SK-N-SH (cell line): ENCODE data around the gene UCHL5. TPM values are rescaled to one million over a fixed set of nuclear protein-coding genes. Genes with fewer than 3 reads are reported as not detected.

ENCODE experiments used
- CTCF ChIA-PET: fragments of 300-600, 350-600 bp; formaldehyde crosslinking; extraction: SDS; loops from one replicate; lab custom pipeline; 2021; lab: Yijun Ruan, JAX
- POLR2A ChIA-PET: fragments of 350-600 bp; sonication (Branson Sonifier 250); formaldehyde crosslinking; extraction: SDS; loops from one replicate; lab custom pipeline; 2020; ENCODE audit warnings: antibody characterized with exemption, inconsistent platforms; lab: Yijun Ruan, JAX
- DNase-seq: peaks from one replicate; pipeline ENCODE4 v3.0.0; 2012
- H2AFZ ChIP-seq: fragments of 200-600 bp; sonication (generic); 2 replicates; pipeline ENCODE4 v1.8.1; 2016; ENCODE audit warnings: antibody characterized with exemption, mild to moderate bottlenecking, low read depth
- H3F3A ChIP-seq: fragments of 200-600 bp; sonication (generic); replicated peaks from 2 replicates; pipeline ENCODE3; 2016; ENCODE audit warnings: antibody characterized with exemption, mild to moderate bottlenecking; ENCODE audit not compliant: insufficient read depth
- H3K27ac ChIP-seq, 2 experiments: fragments of 200-500 bp in 1 of 2; fragments of 200-600 bp in 1 of 2; sonication (Bioruptor generic) in 1 of 2; sonication (generic), shearing (Covaris generic) in 1 of 2; 2 replicates each; pipeline versions ENCODE4 v1.5.1 to v1.6.1; 2014 to 2016; ENCODE audit warnings: low read depth in 2 of 2, inconsistent platforms in 1 of 2, low read length in 1 of 2, mild to moderate bottlenecking in 1 of 2, mixed read lengths in 1 of 2
- H3K27me3 ChIP-seq: fragments of 200-600 bp; sonication (generic), shearing (Covaris generic); 2 replicates; pipeline ENCODE4 v1.6.1; 2016; ENCODE audit warnings: mixed run types; ENCODE audit not compliant: insufficient read depth
- H3K36me3 ChIP-seq, 2 experiments: fragments of 200-500 bp in 1 of 2; fragments of 200-600 bp in 1 of 2; sonication (Bioruptor generic) in 1 of 2; sonication (generic) in 1 of 2; replicated peaks in 1 of 2; 2 replicates each; pipeline versions ENCODE3 to v1.5.1; 2014 to 2016; ENCODE audit warnings: low read length in 1 of 2, mild to moderate bottlenecking in 1 of 2; ENCODE audit not compliant: insufficient read depth in 2 of 2, control insufficient read depth in 1 of 2
- H3K4me1 ChIP-seq, 2 experiments: fragments of 200-500 bp in 1 of 2; fragments of 200-600 bp in 1 of 2; sonication (Bioruptor generic) in 1 of 2; sonication (generic), shearing (Covaris generic) in 1 of 2; 2 replicates each; pipeline versions ENCODE4 v1.5.1 to v1.6.1; 2014 to 2016; ENCODE audit warnings: low read depth in 1 of 2, low read length in 1 of 2, mixed run types in 1 of 2; ENCODE audit not compliant: insufficient read depth in 2 of 2, control insufficient read depth in 1 of 2
- H3K4me2 ChIP-seq: fragments of 200-600 bp; sonication (generic), shearing (Covaris generic); 2 replicates; pipeline ENCODE4 v1.6.1; 2017; ENCODE audit warnings: mixed run types
- H3K4me3 ChIP-seq, 2 experiments: fragments of 200-500 bp in 1 of 2; fragments of 200-600 bp in 1 of 2; sonication (Bioruptor generic) in 1 of 2; sonication (generic), shearing (Covaris generic) in 1 of 2; 2 replicates each; pipeline versions ENCODE4 v1.5.1 to v1.8.1; 2014 to 2016; ENCODE audit warnings: low read depth in 2 of 2, inconsistent platforms in 1 of 2, low read length in 1 of 2, mild to moderate bottlenecking in 1 of 2, mixed read lengths in 1 of 2, moderate library complexity in 1 of 2
- H3K79me2 ChIP-seq: fragments of 200-600 bp; sonication (generic); 2 replicates; pipeline ENCODE4 v1.8.1; 2017; ENCODE audit warnings: mild to moderate bottlenecking; ENCODE audit not compliant: insufficient read depth
- H3K9ac ChIP-seq: fragments of 200-600 bp; sonication (generic); 2 replicates; pipeline ENCODE4 v1.6.1; 2017; ENCODE audit warnings: mixed run types
- H3K9me2 ChIP-seq: fragments of 200-600 bp; sonication (generic); 2 replicates; pipeline ENCODE4 v1.6.1; 2017; ENCODE audit warnings: mixed run types
- H3K9me3 ChIP-seq: fragments of 200-600 bp; sonication (generic); 2 replicates; pipeline ENCODE4 v1.6.1; 2017; ENCODE audit warnings: mixed run types, mild to moderate bottlenecking, moderate library complexity
- H4K20me1 ChIP-seq: fragments of 200-600 bp; sonication (generic); 2 replicates; pipeline ENCODE4 v1.6.1; 2017; ENCODE audit warnings: mild to moderate bottlenecking, mixed run types; ENCODE audit not compliant: insufficient read depth
- CTCF ChIP-seq: fragments of 200-600 bp; sonication (generic); IDR thresholded peaks from 2 replicates; pipeline ENCODE4 v1.6.1; 2017; ENCODE audit warnings: antibody characterized with exemption, mild to moderate bottlenecking, moderate library complexity
- ELF1 ChIP-seq: IDR thresholded peaks from 2 replicates; pipeline ENCODE4 v1.4.0; 2012
- FOSL2 ChIP-seq: IDR thresholded peaks from 2 replicates; pipeline ENCODE4 v1.4.0; 2012; ENCODE audit warnings: low read depth, mild to moderate bottlenecking, moderate library complexity, borderline replicate concordance
- FOXJ3 ChIP-seq: sonication (generic); formaldehyde crosslinking; IDR thresholded peaks from 2 replicates; pipeline ENCODE4 v1.5.1; 2020; ENCODE audit warnings: mild to moderate bottlenecking, missing genetic modification reagents
- JUND ChIP-seq: IDR thresholded peaks from 2 replicates; pipeline ENCODE4 v1.4.0; 2012
- MXI1 ChIP-seq: IDR thresholded peaks from 2 replicates; pipeline ENCODE4 v1.6.1; 2012; ENCODE audit warnings: mild to moderate bottlenecking, low read depth, low read length, improper control_type of control experiment
- NFIC ChIP-seq: IDR thresholded peaks from 2 replicates; pipeline ENCODE4 v1.4.0; 2012; ENCODE audit warnings: borderline replicate concordance
- NRF1 ChIP-seq: IDR thresholded peaks from 2 replicates; pipeline ENCODE4 v1.6.1; 2012; ENCODE audit warnings: low read depth, mild to moderate bottlenecking, low read length
- TAF1 ChIP-seq: IDR thresholded peaks from 2 replicates; pipeline ENCODE4 v1.6.1; 2012; ENCODE audit warnings: low read depth, mild to moderate bottlenecking, low read length, moderate library complexity, borderline replicate concordance
- WGBS: methylation state at CpG from one replicate; pipeline ENCODE4 v1.1.6; 2017; ENCODE audit warnings: low lambda C conversion rate; 5-methylcytosine and 5-hydroxymethylcytosine counted together
- polyA plus RNA-seq, 3 experiments: library from polyadenylated mRNA; depleted of rRNA; stranded (reverse); fragments of >200 nt; gene quantifications; 2 replicates each; pipeline ENCODE4 v1.2.3, GENCODE V29; 2012

Gene UCHL5
- polyA plus RNA-seq, 1 of the 3 experiments (the other 2 are of a cell fraction), result 14.9 TPM

GRCh38 chr1:193009501-193009900 lies 49.7 kb downstream of the UCHL5 start:
- over 99% methylated on average over 3 of the region's 3 CpGs for WGBS
- DNase-seq, result no peak
- H3K4me1 ChIP-seq, result peaks cover 0 to 3% of the 10 kb centered on the region in 2 experiments; a peak in 3 of 4 replicates
- H3K9ac ChIP-seq, result no peak overlapping the region
- H3K9me2 ChIP-seq, result no peaks in the 10 kb centered on the region
- POLR2A ChIA-PET, result no interaction called here
- no peak overlapping the region for H3K4me2 ChIP-seq
- H2AFZ ChIP-seq, result no peak overlapping the region
- peaks cover 0 to 5% of the 10 kb centered on the region in 2 experiments for H3K36me3 ChIP-seq
- TF ChIP-seq NRF1, result no peak
- no peaks in the 10 kb centered on the region for H3K79me2 ChIP-seq
- no peaks in the 10 kb centered on the region for H3K27me3 ChIP-seq
- H3K27ac ChIP-seq, result no peak overlapping the region
- no peaks in the 10 kb centered on the region for H3F3A ChIP-seq
- H4K20me1 ChIP-seq, result no peaks in the 10 kb centered on the region
- H3K9me3 ChIP-seq, result 0 out of 2 replicates have a peak, but pooled peaks cover 1% of the 10 kb centered on the region
- no peak overlapping the region for H3K4me3 ChIP-seq
- CTCF ChIA-PET, result interaction anchor here (1.1 to 1.6 kb wide), 4 partner anchors 10 to 535 kb away, joined by 3 to 14 read pairs (median 4); no protein-coding TSS in a partner anchor

DNA sequence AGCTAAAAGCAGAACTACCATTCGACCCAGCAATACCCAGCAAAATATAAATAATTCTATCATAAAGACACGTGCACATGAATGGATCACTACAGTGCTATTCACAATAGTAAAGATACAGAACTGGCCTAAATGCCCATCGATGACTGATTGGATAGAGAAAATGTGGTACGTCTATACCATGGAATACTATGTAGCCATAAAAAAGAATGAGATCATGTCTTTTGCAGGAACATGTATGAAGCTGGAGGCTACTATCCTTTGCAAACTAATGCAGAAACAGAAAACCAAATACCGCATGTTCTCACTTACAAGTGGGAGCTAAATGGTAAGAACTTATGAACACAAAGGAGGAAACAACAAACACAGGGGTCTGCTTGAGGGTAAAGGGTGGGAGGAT lies 53.4 kb downstream of the UCHL5 start:
- Histone ChIP-seq H3K9ac (no peak overlapping the region), H3K27me3 (no peaks in the 10 kb centered on the region), H3K9me3 (0 out of 2 replicates have a peak, but pooled peaks cover 5% of the 10 kb centered on the region), H3F3A (no peaks in the 10 kb centered on the region), H3K36me3 (peaks cover 0 to 14% of the 10 kb centered on the region in 2 experiments), H3K9me2 (no peaks in the 10 kb centered on the region), H3K4me3 (no peak overlapping the region), H3K27ac (no peak overlapping the region), H3K4me2 (no peak overlapping the region), H4K20me1 (no peaks in the 10 kb centered on the region), H3K4me1 (no peaks in the 10 kb centered on the region), H3K79me2 (no peaks in the 10 kb centered on the region), H2AFZ (no peak overlapping the region)
- WGBS, result 93% methylated on average over 5 of the region's 5 CpGs
- POLR2A ChIA-PET, result no interaction called here
- CTCF ChIA-PET, result interaction anchor here (0.7 to 1.4 kb wide), 3 partner anchors 14 to 532 kb away, joined by 3 read pairs; no protein-coding TSS in a partner anchor
- TF ChIP-seq JUND (no peak), MXI1 (no peak), FOXJ3 (CRISPR knock-in tag) (no peak), NFIC (no peak)
- no peak for DNase-seq

- Histone ChIP-seq H3F3A (no peaks in the 10 kb centered on the region), H4K20me1 (no peaks in the 10 kb centered on the region), H3K4me3 (no peak overlapping the region), H3K9me3 (no peaks in the 10 kb centered on the region), H3K27ac (no peak overlapping the region), H3K4me1 (no peaks in the 10 kb centered on the region), H3K36me3 (peaks cover 3 to 23% of the 10 kb centered on the region in 2 experiments), H3K9me2 (no peaks in the 10 kb centered on the region), H3K27me3 (no peaks in the 10 kb centered on the region), H3K9ac (no peak overlapping the region), H3K79me2 (no peaks in the 10 kb centered on the region), H2AFZ (no peak overlapping the region), H3K4me2 (no peak overlapping the region)
- POLR2A ChIA-PET, result no interaction called here
- no peak for DNase-seq
- WGBS, result 100% methylated on average over 1 of the region's 1 CpG
- TF ChIP-seq CTCF, result peak; percentile 42
- no peak for TF ChIP-seq FOSL2
- no peak for TF ChIP-seq TAF1
- TF ChIP-seq FOXJ3 (CRISPR knock-in tag), result no peak
- TF ChIP-seq ELF1, result no peak
- CTCF ChIA-PET, result interaction anchor here (0.7 to 1.3 kb wide), 3 partner anchors 9 to 192 kb away, joined by 3 to 4 read pairs (median 3); no protein-coding TSS in a partner anchor
Observed at GRCh38 chr1:192998536-192998935, 60.6 kb downstream of the UCHL5 start.
